GM19372 (cell line): ENCODE results near the gene PITPNC1.
"Not testable (repeated sequence)": the region's sequence is repeated elsewhere in the genome, so short reads cannot be mapped to it uniquely, and the experiment has no call there.

ENCODE experiments used
- ATAC-seq: cut with Tn5 transposase; IDR thresholded peaks from one replicate; pipeline ENCODE4 v1.9.1; 2021; ENCODE audit warnings: mild to moderate bottlenecking, low read depth, moderate library complexity; ENCODE audit not compliant: unreplicated experiment

Gene PITPNC1

DNA sequence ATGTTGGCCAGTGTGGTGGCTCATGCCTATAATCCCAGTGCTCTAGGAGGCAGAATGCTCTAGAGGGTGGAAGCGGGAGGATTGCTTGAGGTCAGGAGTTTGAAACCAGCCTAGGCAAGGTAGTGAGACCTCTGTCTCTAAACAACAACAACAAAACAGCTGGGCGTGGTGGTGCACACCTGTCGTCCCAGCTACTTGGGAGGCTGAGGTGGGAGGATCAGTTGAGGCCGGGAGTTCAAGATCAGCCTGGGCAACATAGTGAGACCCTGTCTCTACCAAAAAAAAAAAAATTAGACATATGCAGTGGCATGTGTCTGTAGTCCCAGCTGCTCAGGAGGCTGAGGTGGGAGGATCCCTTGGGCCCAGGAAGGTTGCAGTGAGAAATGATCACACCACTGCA lies 53.4 kb downstream of the PITPNC1 start:
- not testable (repeated sequence) for ATAC-seq

GRCh38 chr17:67431249-67432015 lies 54.4 kb downstream of the PITPNC1 start:
- no peak for ATAC-seq

GRCh38 chr17:67433248-67433924 lies 56.3 kb downstream of the PITPNC1 start:
- ATAC-seq, result no peak

DNA sequence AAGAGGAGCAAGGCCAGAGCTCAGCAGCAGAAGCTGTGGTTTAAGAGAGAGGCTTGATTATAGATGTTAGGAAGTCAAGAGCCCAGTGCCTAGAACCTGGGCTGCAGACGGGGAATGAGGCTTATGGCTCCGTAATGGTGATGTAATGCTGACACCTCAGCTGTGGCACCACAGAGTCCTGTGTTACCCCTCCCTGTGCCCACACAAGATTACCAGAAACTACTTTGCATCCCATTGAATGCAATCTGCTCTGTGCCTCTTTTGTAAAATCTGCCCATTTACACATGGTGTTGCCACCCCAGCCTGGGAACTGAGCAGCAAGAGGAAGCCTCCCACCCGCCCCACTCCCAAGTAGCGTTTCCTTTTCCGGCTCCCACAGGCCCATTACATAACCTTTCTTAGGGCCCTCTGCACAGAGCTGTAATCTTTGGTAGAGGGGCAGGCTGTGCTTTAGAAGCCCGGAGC lies 57.0 kb downstream of the PITPNC1 start:
- no peak for ATAC-seq

GRCh38 chr17:67435122-67435521 lies 58.0 kb downstream of the PITPNC1 start:
- no peak for ATAC-seq

GRCh38 chr17:67435786-67436185 lies 58.7 kb downstream of the PITPNC1 start:
- ATAC-seq, result no peak

DNA sequence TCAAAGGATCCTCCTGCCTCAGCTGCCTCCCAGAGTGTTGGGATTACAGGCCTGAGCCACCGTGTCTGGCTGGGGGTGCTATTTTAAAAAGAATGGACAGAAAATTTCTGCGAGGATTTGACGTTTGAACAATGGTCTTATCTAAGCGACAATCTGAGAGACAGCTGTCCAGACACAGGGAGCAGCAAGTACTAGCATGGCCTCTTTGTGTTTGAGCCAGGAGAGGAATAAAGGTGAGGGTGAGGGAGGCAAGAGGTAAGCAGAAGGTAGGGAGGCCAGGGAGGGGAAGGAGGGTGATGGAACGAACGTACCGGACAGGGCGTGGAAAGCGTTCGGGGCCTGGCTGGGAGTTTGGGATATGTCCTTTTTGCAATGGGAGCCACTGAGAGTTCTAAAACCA lies 59.2 kb downstream of the PITPNC1 start:
- ATAC-seq, result no peak

DNA sequence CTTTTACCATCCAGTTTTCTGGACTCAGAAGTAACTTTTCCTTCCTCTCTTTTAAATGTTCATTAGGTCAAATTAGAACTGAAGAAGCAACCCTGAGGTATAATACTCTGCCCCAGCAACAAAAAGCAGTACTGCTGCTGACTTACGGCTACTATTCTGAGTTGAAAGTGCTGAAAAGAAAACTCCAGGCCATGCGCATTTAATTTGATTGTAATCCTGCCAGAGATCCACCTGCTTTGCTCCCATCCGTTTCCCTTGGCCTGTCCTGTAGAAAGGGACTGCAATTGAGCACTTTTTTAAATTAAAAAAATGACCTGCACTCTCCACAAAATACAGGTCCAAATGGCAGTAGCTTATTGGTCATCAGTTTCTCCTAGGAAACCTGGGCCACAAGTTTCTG lies 61.6 kb downstream of the PITPNC1 start:
- ATAC-seq, result no peak

DNA sequence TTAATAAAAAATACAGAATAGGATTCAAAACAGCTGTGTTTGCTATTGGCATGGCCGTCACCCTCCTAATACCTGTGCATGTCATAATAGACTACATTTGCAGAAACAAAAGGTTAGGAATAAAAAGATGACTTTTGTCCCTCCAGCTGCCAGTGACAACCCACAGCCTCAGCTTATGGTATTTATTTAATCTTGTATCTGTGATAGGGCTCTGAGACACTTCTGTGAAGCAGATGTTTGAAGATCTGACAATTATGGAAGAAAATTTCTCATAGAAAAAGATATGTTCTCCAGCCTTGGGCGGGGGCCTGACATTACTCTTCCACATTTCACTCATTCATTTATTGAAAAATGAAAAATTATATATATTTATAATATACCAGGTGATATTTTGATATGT lies 62.2 kb downstream of the PITPNC1 start:
- ATAC-seq, result no peak

GRCh38 chr17:67440277-67441051 lies 63.4 kb downstream of the PITPNC1 start:
- no peak for ATAC-seq

GRCh38 chr17:67441052-67441895 lies 64.2 kb downstream of the PITPNC1 start:
- no peak for ATAC-seq

DNA sequence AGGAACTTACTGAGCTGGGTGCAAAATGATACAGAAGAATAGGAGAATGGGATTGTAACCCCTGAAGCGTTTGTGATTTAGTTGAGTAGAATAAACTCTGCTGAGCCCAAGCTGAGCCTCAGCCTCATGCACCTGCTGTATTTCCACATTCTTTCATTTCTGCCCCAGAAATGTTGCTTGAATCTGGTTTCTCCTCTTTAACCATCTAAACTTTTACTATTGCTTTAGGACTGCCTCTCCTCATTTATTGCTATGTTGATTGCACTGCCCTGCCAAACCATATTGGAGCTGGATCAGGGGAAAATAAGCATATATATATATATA lies 64.8 kb downstream of the PITPNC1 start:
- no peak for ATAC-seq

DNA sequence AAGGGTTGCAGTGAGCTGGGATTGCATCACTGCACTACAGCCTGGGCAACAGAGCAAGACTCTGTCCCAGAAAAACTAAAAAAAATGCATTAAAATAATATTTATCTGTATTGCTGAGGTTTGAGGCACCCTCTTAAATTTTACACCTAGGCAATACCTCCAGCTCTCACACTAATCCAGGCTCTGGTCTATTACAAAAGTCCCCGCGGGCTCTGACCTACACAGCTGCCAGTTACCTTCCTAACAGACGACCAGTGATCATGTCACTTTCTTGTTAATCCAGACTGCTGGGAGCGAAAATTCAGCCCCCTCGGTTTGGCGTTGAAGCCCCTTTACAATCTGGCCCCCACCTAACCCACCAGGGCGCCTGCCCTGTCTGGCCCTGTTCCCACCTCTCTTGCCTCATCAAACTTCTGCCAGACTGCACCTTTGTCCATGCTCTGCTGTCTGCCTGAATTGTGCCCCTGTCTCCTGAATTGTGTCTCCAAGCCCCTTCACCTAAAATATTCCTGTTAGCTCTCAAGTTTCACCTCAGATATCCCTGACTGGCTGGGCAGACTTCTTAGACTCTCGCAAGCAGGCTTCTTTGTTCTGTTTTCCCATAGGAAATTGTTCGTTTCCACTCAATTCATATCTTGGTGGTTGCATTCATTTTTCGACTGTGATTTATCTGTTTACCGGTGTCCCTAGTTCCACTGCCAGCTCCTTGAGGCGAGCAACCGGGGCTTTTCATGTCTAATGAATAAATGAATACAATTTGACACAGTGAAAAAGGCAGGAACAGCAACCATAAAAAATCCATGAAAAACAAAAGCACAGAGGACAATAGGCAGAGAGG lies 65.9 kb downstream of the PITPNC1 start:
- no peak for ATAC-seq

GRCh38 chr17:67443931-67444595 lies 67.0 kb downstream of the PITPNC1 start:
- ATAC-seq, result no peak

DNA sequence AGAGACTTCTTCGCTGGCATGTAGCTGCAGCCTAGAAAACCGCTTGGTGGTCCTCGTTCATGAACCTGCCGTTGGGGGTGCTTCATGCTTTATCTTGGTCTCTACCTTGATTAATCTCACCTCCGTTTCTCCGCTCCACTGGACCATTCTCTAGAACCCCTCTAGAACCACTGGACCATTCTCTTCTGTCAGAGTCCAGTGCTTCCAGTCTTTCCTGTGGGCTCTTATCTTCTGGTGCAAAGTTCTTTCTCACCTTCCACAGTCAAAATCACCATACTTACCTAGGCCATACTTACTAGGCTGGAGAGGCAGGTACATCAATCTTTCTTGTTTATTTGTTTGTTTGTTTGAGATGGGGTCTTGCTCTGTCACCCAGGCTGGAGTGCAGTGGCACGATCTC lies 71.4 kb downstream of the PITPNC1 start:
- ATAC-seq, result no peak

DNA sequence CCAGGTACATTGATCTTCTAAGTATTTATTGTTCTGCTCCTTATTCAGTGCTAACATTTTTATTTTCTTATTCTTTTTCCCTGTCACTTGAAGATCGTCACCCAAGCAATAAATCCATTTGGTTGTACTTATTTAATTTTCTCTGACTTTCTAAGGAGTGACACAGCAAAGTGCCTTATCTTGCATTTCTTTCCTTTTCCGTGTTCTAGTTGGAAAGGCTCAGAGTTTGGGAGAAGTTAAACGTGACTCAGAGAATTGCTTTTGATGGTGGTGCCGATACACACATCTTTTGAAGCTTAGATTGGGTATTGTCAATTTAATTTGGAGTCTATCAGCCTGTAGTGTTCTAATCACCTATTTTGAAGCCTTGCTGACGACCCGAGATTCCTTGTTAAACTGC lies 72.0 kb downstream of the PITPNC1 start:
- no peak for ATAC-seq

- ATAC-seq, result no peak
Observed at GRCh38 chr17:67449845-67450755, 73.0 kb downstream of the PITPNC1 start.
